H9 (cell line): ENCODE data around the gene CEP120. TPM values are rescaled to one million over a fixed set of nuclear protein-coding genes. Genes with fewer than 3 reads are reported as not detected.

Experiments
- DNase-seq: peaks from one replicate; pipeline ENCODE4 v3.0.0-alpha.2; 2017
- H2AFZ ChIP-seq: one replicate; pipeline ENCODE4 v1.6.1; 2013; ENCODE audit warnings: mild to moderate bottlenecking, low read length, control low read depth, moderate library complexity
- H2AK5ac ChIP-seq: 2 replicates; pipeline ENCODE4 v1.6.1; 2013; ENCODE audit warnings: low read length, control low read depth, mixed read lengths; ENCODE audit not compliant: insufficient read length
- H2BK120ac ChIP-seq: one replicate; pipeline ENCODE4 v1.6.1; 2013; ENCODE audit warnings: low read depth, mild to moderate bottlenecking, low read length, control low read depth, inconsistent platforms; ENCODE audit not compliant: poor library complexity, severe bottlenecking
- H2BK12ac ChIP-seq: 2 replicates; pipeline ENCODE4 v1.6.1; 2013; ENCODE audit warnings: low read length, control low read depth, mixed read lengths, low read depth; ENCODE audit not compliant: insufficient read length
- H2BK15ac ChIP-seq: 2 replicates; pipeline ENCODE4 v1.6.1; 2013; ENCODE audit warnings: low read depth, low read length, control low read depth
- H2BK20ac ChIP-seq: one replicate; pipeline ENCODE4 v1.6.1; 2013; ENCODE audit warnings: low read depth, mild to moderate bottlenecking, low read length, control low read depth, inconsistent platforms; ENCODE audit not compliant: poor library complexity, severe bottlenecking
- H2BK5ac ChIP-seq: 2 replicates; pipeline ENCODE4 v1.6.1; 2013; ENCODE audit warnings: low read length, control low read depth, mixed read lengths; ENCODE audit not compliant: insufficient read length
- H3K14ac ChIP-seq: 2 replicates; pipeline ENCODE4 v1.6.1; 2013; ENCODE audit warnings: low read length, control low read depth; ENCODE audit not compliant: insufficient read depth
- H3K18ac ChIP-seq: 2 replicates; pipeline ENCODE4 v1.6.1; 2013; ENCODE audit warnings: low read depth, mild to moderate bottlenecking, mixed read lengths, low read length, control low read depth; ENCODE audit not compliant: insufficient read length
- H3K23ac ChIP-seq: 2 replicates; pipeline ENCODE4 v1.6.1; 2013; ENCODE audit warnings: low read length, control low read depth, mixed read lengths, low read depth; ENCODE audit not compliant: insufficient read length
- H3K23me2 ChIP-seq: 2 replicates; pipeline ENCODE4 v1.6.1; 2013; ENCODE audit warnings: low read depth, mild to moderate bottlenecking, mixed read lengths, low read length, control low read depth; ENCODE audit not compliant: insufficient read length, poor library complexity, severe bottlenecking
- H3K27ac ChIP-seq: 2 replicates; pipeline ENCODE4 v1.5.1; 2013; ENCODE audit warnings: low read length, control low read depth, mixed read lengths, low read depth; ENCODE audit not compliant: insufficient read length
- H3K27me3 ChIP-seq: 2 replicates; pipeline ENCODE4 v1.6.1; 2013; ENCODE audit warnings: low read length, control low read depth, inconsistent platforms; ENCODE audit not compliant: insufficient read depth
- H3K4ac ChIP-seq: 2 replicates; pipeline ENCODE4 v1.6.1; 2013; ENCODE audit warnings: low read depth, mild to moderate bottlenecking, control low read depth, inconsistent platforms, low read length, moderate library complexity
- H3K4me1 ChIP-seq: 2 replicates; pipeline ENCODE4 v1.6.1; 2013; ENCODE audit warnings: low read length, control low read depth, inconsistent platforms; ENCODE audit not compliant: insufficient read depth
- H3K4me2 ChIP-seq: 2 replicates; pipeline ENCODE4 v1.6.1; 2013; ENCODE audit warnings: low read length, control low read depth, mixed read lengths; ENCODE audit not compliant: insufficient read length, insufficient read depth
- H3K56ac ChIP-seq: 2 replicates; pipeline ENCODE4 v1.6.1; 2013; ENCODE audit warnings: low read depth, mild to moderate bottlenecking, mixed read lengths, low read length, control low read depth; ENCODE audit not compliant: insufficient read length
- H3K79me1 ChIP-seq: 2 replicates; pipeline ENCODE4 v1.6.1; 2013; ENCODE audit warnings: low read depth, mild to moderate bottlenecking, moderate library complexity, low read length, control low read depth, inconsistent platforms; ENCODE audit not compliant: insufficient read depth, poor library complexity, severe bottlenecking
- H3K79me2 ChIP-seq: 2 replicates; pipeline ENCODE4 v1.6.1; 2013; ENCODE audit warnings: low read length, control low read depth, inconsistent platforms; ENCODE audit not compliant: insufficient read depth
- H3K9ac ChIP-seq: 2 replicates; pipeline ENCODE4 v1.6.1; 2013; ENCODE audit warnings: low read length, control low read depth, mixed read lengths; ENCODE audit not compliant: insufficient read length; ENCODE audit errors: extremely low read depth
- H3K9me3 ChIP-seq: one replicate; pipeline ENCODE4 v1.6.1; 2013; ENCODE audit warnings: low read depth, low read length, inconsistent platforms; ENCODE audit not compliant: control insufficient read depth
- H3T11ph ChIP-seq: one replicate; pipeline ENCODE4 v1.6.1; 2013; ENCODE audit warnings: mild to moderate bottlenecking, low read length, control low read depth, inconsistent platforms
- H4K20me1 ChIP-seq: one replicate; pipeline ENCODE4 v1.6.1; 2013; ENCODE audit not compliant: control insufficient read depth, insufficient read length, insufficient read depth
- H4K5ac ChIP-seq: 2 replicates; pipeline ENCODE4 v1.6.1; 2013; ENCODE audit warnings: low read depth, mild to moderate bottlenecking, mixed read lengths, low read length, control low read depth; ENCODE audit not compliant: insufficient read length
- H4K8ac ChIP-seq: replicated peaks from 2 replicates; pipeline ENCODE4 v1.6.1; 2013; ENCODE audit warnings: low read length, control low read depth, mixed read lengths, low read depth; ENCODE audit not compliant: insufficient read length
- H4K91ac ChIP-seq: 2 replicates; pipeline ENCODE4 v1.6.1; 2013; ENCODE audit warnings: low read depth, mild to moderate bottlenecking, moderate library complexity, mixed read lengths, low read length, control low read depth; ENCODE audit not compliant: insufficient read length
- H3K27ac Mint-ChIP-seq, 3 experiments: 2 replicates in 2 of 3; 3 replicates in 1 of 3; pipeline ENCODE4 v1.8.0; 2020 to 2021; ENCODE audit warnings: mixed read lengths in 3 of 3, mild to moderate bottlenecking in 1 of 3, moderate library complexity in 1 of 3
- H3K27me3 Mint-ChIP-seq: 2 replicates; pipeline ENCODE4 v1.8.0; 2021; ENCODE audit warnings: low read depth, mild to moderate bottlenecking, moderate library complexity, mixed read lengths
- H3K36me3 Mint-ChIP-seq, 3 experiments: 2 replicates in 2 of 3; 3 replicates in 1 of 3; pipeline ENCODE4 v1.8.0; 2020 to 2021; ENCODE audit warnings: low read depth in 3 of 3, mixed read lengths in 3 of 3; ENCODE audit not compliant: insufficient read depth in 1 of 3
- H3K4me1 Mint-ChIP-seq, 2 experiments: 2 replicates each; pipeline ENCODE4 v1.8.0; 2020; ENCODE audit warnings: mixed read lengths in 2 of 2
- H3K4me3 Mint-ChIP-seq, 2 experiments: 2 replicates in 1 of 2; 3 replicates in 1 of 2; pipeline ENCODE4 v1.8.0; 2020 to 2021; ENCODE audit warnings: mild to moderate bottlenecking in 2 of 2, mixed read lengths in 2 of 2, moderate library complexity in 1 of 2
- H3K9me3 Mint-ChIP-seq, 2 experiments: 2 replicates in 1 of 2; 3 replicates in 1 of 2; pipeline ENCODE4 v1.8.0; 2020; ENCODE audit warnings: mild to moderate bottlenecking in 2 of 2, mixed read lengths in 2 of 2, moderate library complexity in 1 of 2
- WGBS: extraction: QIAGEN DNeasy Blood & Tissue Kit; methylation state at CpG from one replicate; pipeline ENCODE4 v1.1.7; 2013; ENCODE audit warnings: missing lambda C conversion rate, low lambda C conversion rate, mixed read lengths; ENCODE audit not compliant: insufficient read length; ENCODE audit errors: extremely low coverage; 5-methylcytosine and 5-hydroxymethylcytosine counted together
- total RNA-seq: library from RNA; stranded (reverse); gene quantifications from 2 replicates; pipeline ENCODE4 v1.2.1, GENCODE V29; 2021
- TF ChIP-seq, protein P1 (sequence below): fragments of 200-600 bp; sonication (generic); conservative IDR thresholded peaks from 3 replicates; pipeline ENCODE4 v1.8.0; 2021; ENCODE audit warnings: antibody characterized with exemption, mild to moderate bottlenecking

Gene CEP120
- total RNA-seq, 1 experiment from 2014 or later: 22.5 TPM

DNA sequence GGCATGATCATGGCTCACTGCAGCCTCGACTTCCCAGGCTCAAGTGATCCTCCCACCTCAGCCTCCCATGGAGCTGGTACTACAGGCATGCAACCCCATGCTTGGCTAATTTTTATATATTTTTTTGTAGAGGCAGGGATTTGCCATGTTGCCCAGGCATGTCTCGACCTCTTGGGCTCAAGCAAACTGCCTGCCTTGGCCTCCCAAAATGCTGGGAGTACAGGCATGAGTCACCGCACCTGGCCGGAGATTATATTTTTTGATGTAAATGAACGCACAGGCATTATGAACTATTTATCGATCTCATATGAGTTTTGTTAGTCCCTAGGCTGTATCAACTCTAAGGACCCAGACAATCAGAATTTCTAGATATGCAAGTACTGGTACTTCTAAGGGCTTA is 25.5 kb upstream of the CEP120 start:
- H3T11ph ChIP-seq: no peak overlapping the region
- H3K18ac ChIP-seq: no peak overlapping the region
- H3K4me2 ChIP-seq: no peak overlapping the region
- no peaks in the 10 kb centered on the region for H3K9me3 Mint-ChIP-seq
- H3K23ac ChIP-seq: no peak overlapping the region
- no peak overlapping the region for H3K9ac ChIP-seq
- no peaks in the 10 kb centered on the region for H3K27me3 Mint-ChIP-seq
- H3K79me1 ChIP-seq: no peaks in the 10 kb centered on the region
- H2BK12ac ChIP-seq: no peak overlapping the region
- no peak overlapping the region for H2AK5ac ChIP-seq
- no peak overlapping the region for H3K56ac ChIP-seq
- H3K4me1 Mint-ChIP-seq: peaks cover 8 to 10% of the 10 kb centered on the region in 2 experiments
- H2BK20ac ChIP-seq: no peak overlapping the region
- no peak overlapping the region for H2BK120ac ChIP-seq
- H2AFZ ChIP-seq: no peak overlapping the region
- no peak overlapping the region for H2BK5ac ChIP-seq
- H4K20me1 ChIP-seq: no peaks in the 10 kb centered on the region
- no peaks in the 10 kb centered on the region for H3K27me3 ChIP-seq
- TF ChIP-seq, protein P1, sequence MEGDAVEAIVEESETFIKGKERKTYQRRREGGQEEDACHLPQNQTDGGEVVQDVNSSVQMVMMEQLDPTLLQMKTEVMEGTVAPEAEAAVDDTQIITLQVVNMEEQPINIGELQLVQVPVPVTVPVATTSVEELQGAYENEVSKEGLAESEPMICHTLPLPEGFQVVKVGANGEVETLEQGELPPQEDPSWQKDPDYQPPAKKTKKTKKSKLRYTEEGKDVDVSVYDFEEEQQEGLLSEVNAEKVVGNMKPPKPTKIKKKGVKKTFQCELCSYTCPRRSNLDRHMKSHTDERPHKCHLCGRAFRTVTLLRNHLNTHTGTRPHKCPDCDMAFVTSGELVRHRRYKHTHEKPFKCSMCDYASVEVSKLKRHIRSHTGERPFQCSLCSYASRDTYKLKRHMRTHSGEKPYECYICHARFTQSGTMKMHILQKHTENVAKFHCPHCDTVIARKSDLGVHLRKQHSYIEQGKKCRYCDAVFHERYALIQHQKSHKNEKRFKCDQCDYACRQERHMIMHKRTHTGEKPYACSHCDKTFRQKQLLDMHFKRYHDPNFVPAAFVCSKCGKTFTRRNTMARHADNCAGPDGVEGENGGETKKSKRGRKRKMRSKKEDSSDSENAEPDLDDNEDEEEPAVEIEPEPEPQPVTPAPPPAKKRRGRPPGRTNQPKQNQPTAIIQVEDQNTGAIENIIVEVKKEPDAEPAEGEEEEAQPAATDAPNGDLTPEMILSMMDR: no peak
- no peak overlapping the region for H3K27ac Mint-ChIP-seq
- H3K36me3 Mint-ChIP-seq: no peaks in the 10 kb centered on the region
- no peak overlapping the region for H4K91ac ChIP-seq
- 0 out of 2 replicates have a peak, but pooled peaks cover 1% of the 10 kb centered on the region for H3K79me2 ChIP-seq
- no peaks in the 10 kb centered on the region for H3K4me1 ChIP-seq
- H3K14ac ChIP-seq: no peak overlapping the region
- no CpG with 5 or more reads among the region's 6 CpGs for WGBS
- no peak overlapping the region for H3K27ac ChIP-seq
- H3K4me3 Mint-ChIP-seq: no peak overlapping the region
- DNase-seq: no peak
- no peak overlapping the region for H4K5ac ChIP-seq
- H4K8ac ChIP-seq: no peak overlapping the region
- H2BK15ac ChIP-seq: no peak overlapping the region
- H3K4ac ChIP-seq: no peak overlapping the region
- no peaks in the 10 kb centered on the region for H3K23me2 ChIP-seq
- no peaks in the 10 kb centered on the region for H3K9me3 ChIP-seq
